Esophagus muscularis mucosa (tissue), 4 donors: Measurements from ENCODE around the gene P2RY2. TPM values are rescaled to one million over a fixed set of nuclear protein-coding genes. Genes with fewer than 3 reads are reported as not detected.

Source experiments
- DNase-seq: peaks from one replicate; pipeline ENCODE4 v3.0.0-alpha.2; 2017; ENCODE audit errors: extremely low spot score
- H3K27ac ChIP-seq, 4 donors: fragments of 200-600 bp; sonication (generic); replicated peaks in 1 of 4; 1 replicate in 3 of 4; 2 replicates in 1 of 4; pipeline ENCODE4 v1.5.1; 2016 to 2019; ENCODE audit warnings: mild to moderate bottlenecking in 1 of 4
- H3K27me3 ChIP-seq, 4 donors: fragments of 200-600 bp; sonication (generic); one replicate each; pipeline versions ENCODE4 v1.5.1 to v1.6.0; 2016 to 2019
- H3K36me3 ChIP-seq, 4 donors: fragments of 200-600 bp; sonication (generic); one replicate each; pipeline ENCODE4 v1.5.1; 2016 to 2019
- H3K4me1 ChIP-seq, 4 donors: fragments of 200-600 bp; sonication (generic); one replicate each; pipeline ENCODE4 v1.5.1; 2016 to 2019
- H3K4me3 ChIP-seq, 4 donors: fragments of 200-600 bp; sonication (generic); 1 replicate in 2 of 4; 2 replicates in 2 of 4; pipeline ENCODE4 v1.5.1; 2016 to 2019; ENCODE audit warnings: mild to moderate bottlenecking in 4 of 4, moderate library complexity in 1 of 4
- H3K9me3 ChIP-seq, 4 donors: fragments of 200-600 bp; sonication (generic); 1 replicate in 3 of 4; 2 replicates in 1 of 4; pipeline ENCODE4 v1.5.1; 2016 to 2019
- CTCF ChIP-seq, 3 experiments: fragments of 200-600 bp in 2 of 3; fragments of 450-650 bp in 1 of 3; sonication (generic) in 2 of 3; IDR thresholded peaks; one replicate each; pipeline ENCODE4 v1.5.1; 2017 to 2019; ENCODE audit warnings: antibody characterized with exemption in 3 of 3, mild to moderate bottlenecking in 2 of 3, moderate library complexity in 1 of 3
- EP300 ChIP-seq: sonication (generic); formaldehyde crosslinking; IDR thresholded peaks from one replicate; pipeline ENCODE4 v1.6.1; 2017; ENCODE audit warnings: antibody characterized with exemption
- POLR2A ChIP-seq: fragments of 450-650 bp; IDR thresholded peaks from one replicate; pipeline ENCODE4 v1.6.1; 2017; ENCODE audit warnings: antibody characterized with exemption, moderate library complexity, mild to moderate bottlenecking, low read depth
- POLR2AphosphoS5 ChIP-seq, 2 donors: sonication (generic); formaldehyde crosslinking; IDR thresholded peaks; one replicate each; pipeline ENCODE4 v1.6.1; 2017; ENCODE audit warnings: antibody characterized with exemption in 2 of 2
- WGBS: methylation state at CpG from one replicate; pipeline ENCODE4 v1.1.5; 2018; 5-methylcytosine and 5-hydroxymethylcytosine counted together
- intact Hi-C: fragments of 100-400 bp; cut with DNase I; formaldehyde crosslinking; loops from one replicate; pipeline ENCODE4 v1.15.1; 2023
- total RNA-seq, 4 donors: library from RNA; depleted of rRNA; stranded (reverse); fragments of >200 nt; gene quantifications; one replicate each; pipeline versions ENCODE4 v1.1.0 to v1.2.1, GENCODE V29; 2016

The P2RY2 gene
- total RNA-seq, 4 donors from 2014 or later = 0.32 to 0.83 (median 0.52) TPM; not detected in 1

- H3K27me3 ChIP-seq = no peaks in the 10 kb centered on the region
- H3K36me3 ChIP-seq = no peaks in the 10 kb centered on the region
- DNase-seq = no peak
- H3K9me3 ChIP-seq = no peaks in the 10 kb centered on the region
- TF ChIP-seq EP300 (no peak), CTCF (IDR thresholded peaks at IDR 0.05) (no peak), POLR2AphosphoS5 (IDR thresholded peaks at IDR 0.05) (no peak), POLR2A (no peak)
- no peak overlapping the region for H3K4me3 ChIP-seq
- H3K27ac ChIP-seq = no peak overlapping the region
- H3K4me1 ChIP-seq = peaks cover 8 to 15% (median 12%) of the 10 kb centered on the region in 4 donors
- 94% methylated on average over 7 of the region's 7 CpGs for WGBS
- intact Hi-C loops = no loop called here
Observed at GRCh38 chr11:73225851-73226250, 7.8 kb downstream of the P2RY2 start.

GRCh38 chr11:73226297-73227006 is 8.4 kb downstream of the P2RY2 start:
- H3K4me1 ChIP-seq = peaks cover 8 to 15% (median 12%) of the 10 kb centered on the region in 4 donors
- intact Hi-C loops = no loop called here
- H3K9me3 ChIP-seq = no peaks in the 10 kb centered on the region
- no peaks in the 10 kb centered on the region for H3K36me3 ChIP-seq
- DNase-seq = no peak
- no peaks in the 10 kb centered on the region for H3K27me3 ChIP-seq
- H3K4me3 ChIP-seq = no peak overlapping the region
- 74% methylated on average over 8 of the region's 8 CpGs for WGBS
- no peak overlapping the region for H3K27ac ChIP-seq
- no peak for TF ChIP-seq POLR2AphosphoS5 (IDR thresholded peaks at IDR 0.05)
- no peak for TF ChIP-seq CTCF (IDR thresholded peaks at IDR 0.05)
- no peak for TF ChIP-seq EP300
- TF ChIP-seq POLR2A = no peak

- no peak for TF ChIP-seq POLR2A
- no peak for TF ChIP-seq EP300
- no peak for TF ChIP-seq CTCF (IDR thresholded peaks at IDR 0.05)
- TF ChIP-seq POLR2AphosphoS5 (IDR thresholded peaks at IDR 0.05) = no peak
- no peak for DNase-seq
- WGBS = 91% methylated on average over 2 of the region's 12 CpGs
Observed at GRCh38 chr11:73227571-73228211, 9.6 kb downstream of the P2RY2 start.

GRCh38 chr11:73228268-73229134 is 10.4 kb downstream of the P2RY2 start:
- Histone ChIP-seq H3K27me3 (no peaks in the 10 kb centered on the region), H3K4me1 (peaks cover 8 to 19% (median 15%) of the 10 kb centered on the region in 4 donors), H3K27ac (no peak overlapping the region), H3K9me3 (no peaks in the 10 kb centered on the region), H3K4me3 (no peak overlapping the region), H3K36me3 (no peaks in the 10 kb centered on the region)
- intact Hi-C loops = no loop called here
- 90% methylated on average over 3 of the region's 4 CpGs for WGBS
- TF ChIP-seq CTCF (IDR thresholded peaks at IDR 0.05) = no peak
- TF ChIP-seq EP300 = no peak
- DNase-seq = no peak

More at GRCh38 chr11:73227571-73228211, 9.6 kb downstream of the P2RY2 start:
- H3K36me3 ChIP-seq = no peaks in the 10 kb centered on the region
- no peaks in the 10 kb centered on the region for H3K27me3 ChIP-seq
- H3K27ac ChIP-seq = no peak overlapping the region
- intact Hi-C loops = no loop called here
- no peaks in the 10 kb centered on the region for H3K9me3 ChIP-seq
- H3K4me1 ChIP-seq = peaks cover 8 to 15% (median 12%) of the 10 kb centered on the region in 4 donors
- H3K4me3 ChIP-seq = no peak overlapping the region
